Activated B cell treated with CpG ODN at 0.5 μM for 24 hours (primary cell): ENCODE results near the gene ASB15. TPM values are rescaled to one million over a fixed set of nuclear protein-coding genes. Genes with fewer than 3 reads are reported as not detected.
"Not testable (repeated sequence)": the region's sequence is repeated elsewhere in the genome, so short reads cannot be mapped to it uniquely, and the experiment has no call there.

ENCODE experiments used
- ATAC-seq: fragments of 200-7000 bp; cut with Tn5 transposase; one replicate; pipeline ENCODE4 v1.10.0; 2021; ENCODE audit warnings: low read depth, mild to moderate bottlenecking, moderate library complexity
- CTCF ChIA-PET: fragments of 350-600 bp; sonication (Branson Sonifier 250); formaldehyde crosslinking; loops from one replicate; lab custom pipeline; 2021; ENCODE audit warnings: antibody characterized with exemption; lab: Charles Lee
- POLR2A ChIA-PET: fragments of 350-600 bp; sonication (Branson Sonifier 250); formaldehyde crosslinking; loops from one replicate; lab custom pipeline; 2021; ENCODE audit warnings: antibody characterized with exemption; lab: Charles Lee
- DNase-seq: peaks from one replicate; pipeline ENCODE4 v3.0.0; 2022
- H3K27ac Mint-ChIP-seq: one replicate; pipeline ENCODE4 v1.8.0; 2020; ENCODE audit warnings: mixed read lengths
- H3K27me3 Mint-ChIP-seq: one replicate; pipeline ENCODE4 v1.8.0; 2021; ENCODE audit warnings: mixed read lengths
- H3K36me3 Mint-ChIP-seq: one replicate; pipeline ENCODE4 v1.8.0; 2021; ENCODE audit warnings: low read depth, mixed read lengths
- H3K4me1 Mint-ChIP-seq: one replicate; pipeline ENCODE4 v1.8.0; 2021; ENCODE audit warnings: mixed read lengths
- H3K4me3 Mint-ChIP-seq: one replicate; pipeline ENCODE4 v1.8.0; 2020; ENCODE audit warnings: mild to moderate bottlenecking, mixed read lengths
- H3K9me3 Mint-ChIP-seq: one replicate; pipeline ENCODE4 v1.8.0; 2020; ENCODE audit warnings: mixed read lengths
- intact Hi-C: fragments of 100-400 bp; cut with micrococcal nuclease; formaldehyde crosslinking; loops from one replicate; pipeline ENCODE4 v1.15.1; 2024
- total RNA-seq: library from RNA; stranded (reverse); gene quantifications from 2 replicates; pipeline ENCODE4 v1.2.3, GENCODE V29; 2022
- TF ChIP-seq, protein P1 (sequence below): fragments of 200-600 bp; IDR thresholded peaks from one replicate; pipeline ENCODE4 v1.8.0; 2022; ENCODE audit warnings: antibody characterized with exemption, mild to moderate bottlenecking

The ASB15 gene
- total RNA-seq, 1 donor from 2014 or later: not detected

DNA sequence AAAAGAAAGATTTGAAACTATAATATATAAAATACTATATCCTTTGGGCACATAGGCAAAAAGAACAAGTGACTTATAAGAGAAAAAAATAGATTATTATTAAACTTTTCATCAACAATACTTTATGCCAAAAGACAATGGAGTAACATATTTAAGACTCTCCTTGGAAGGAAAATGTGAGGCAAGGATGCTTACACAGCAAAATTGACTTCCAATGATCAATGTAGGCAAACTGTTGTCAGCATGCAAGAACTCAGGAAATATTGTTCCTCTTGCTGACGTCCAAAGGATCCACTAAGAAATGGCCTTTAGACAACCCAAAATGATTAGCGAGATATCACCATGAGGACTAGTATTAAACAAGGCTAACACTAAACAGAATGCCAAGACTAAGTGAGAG lies 31.2 kb downstream of the ASB15 start:
- DNase-seq: no peak
- Mint-ChIP-seq H3K4me3 (no peak overlapping the region), H3K4me1 (no peaks in the 10 kb centered on the region), H3K9me3 (no peaks in the 10 kb centered on the region), H3K36me3 (no peaks in the 10 kb centered on the region), H3K27me3 (peaks cover 8% of the 10 kb centered on the region), H3K27ac (no peak overlapping the region)
- CTCF ChIA-PET: no interaction called here
- TF ChIP-seq, protein P1, sequence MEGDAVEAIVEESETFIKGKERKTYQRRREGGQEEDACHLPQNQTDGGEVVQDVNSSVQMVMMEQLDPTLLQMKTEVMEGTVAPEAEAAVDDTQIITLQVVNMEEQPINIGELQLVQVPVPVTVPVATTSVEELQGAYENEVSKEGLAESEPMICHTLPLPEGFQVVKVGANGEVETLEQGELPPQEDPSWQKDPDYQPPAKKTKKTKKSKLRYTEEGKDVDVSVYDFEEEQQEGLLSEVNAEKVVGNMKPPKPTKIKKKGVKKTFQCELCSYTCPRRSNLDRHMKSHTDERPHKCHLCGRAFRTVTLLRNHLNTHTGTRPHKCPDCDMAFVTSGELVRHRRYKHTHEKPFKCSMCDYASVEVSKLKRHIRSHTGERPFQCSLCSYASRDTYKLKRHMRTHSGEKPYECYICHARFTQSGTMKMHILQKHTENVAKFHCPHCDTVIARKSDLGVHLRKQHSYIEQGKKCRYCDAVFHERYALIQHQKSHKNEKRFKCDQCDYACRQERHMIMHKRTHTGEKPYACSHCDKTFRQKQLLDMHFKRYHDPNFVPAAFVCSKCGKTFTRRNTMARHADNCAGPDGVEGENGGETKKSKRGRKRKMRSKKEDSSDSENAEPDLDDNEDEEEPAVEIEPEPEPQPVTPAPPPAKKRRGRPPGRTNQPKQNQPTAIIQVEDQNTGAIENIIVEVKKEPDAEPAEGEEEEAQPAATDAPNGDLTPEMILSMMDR: no peak
- no peak for ATAC-seq
- POLR2A ChIA-PET: no interaction called here
- intact Hi-C loops: loop anchor here (10.0 kb wide), 1 partner anchor 138 kb away; no protein-coding TSS in a partner anchor

DNA sequence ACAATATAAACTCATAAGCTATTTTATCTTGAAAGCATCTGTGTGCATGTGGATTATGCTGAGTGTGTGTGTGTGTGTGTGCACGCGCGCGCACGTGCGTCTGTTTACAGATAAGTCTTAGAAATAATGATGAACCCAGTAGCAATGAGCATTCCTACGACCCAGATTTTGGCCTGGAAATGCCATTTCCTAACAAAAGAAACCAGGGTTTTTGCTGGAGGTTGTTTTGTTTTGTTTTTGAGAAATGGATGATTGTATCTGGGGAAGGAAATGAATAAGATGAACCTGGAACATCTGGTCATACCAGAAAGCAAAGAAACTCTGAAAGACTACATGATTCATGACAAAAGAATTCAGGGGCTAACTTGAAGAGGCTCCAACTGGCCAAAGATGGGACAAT lies 31.9 kb downstream of the ASB15 start:
- H3K27me3 Mint-ChIP-seq: peaks cover 15% of the 10 kb centered on the region
- TF ChIP-seq, protein P1: no peak
- H3K9me3 Mint-ChIP-seq: no peaks in the 10 kb centered on the region
- H3K4me3 Mint-ChIP-seq: no peak overlapping the region
- ChIA-PET CTCF (no interaction called here), POLR2A (no interaction called here)
- intact Hi-C loops: loop anchor here (10.0 kb wide), 1 partner anchor 139 kb away; no protein-coding TSS in a partner anchor
- H3K36me3 Mint-ChIP-seq: no peaks in the 10 kb centered on the region
- no peak for ATAC-seq
- no peak overlapping the region for H3K27ac Mint-ChIP-seq
- H3K4me1 Mint-ChIP-seq: no peaks in the 10 kb centered on the region
- DNase-seq: no peak

DNA sequence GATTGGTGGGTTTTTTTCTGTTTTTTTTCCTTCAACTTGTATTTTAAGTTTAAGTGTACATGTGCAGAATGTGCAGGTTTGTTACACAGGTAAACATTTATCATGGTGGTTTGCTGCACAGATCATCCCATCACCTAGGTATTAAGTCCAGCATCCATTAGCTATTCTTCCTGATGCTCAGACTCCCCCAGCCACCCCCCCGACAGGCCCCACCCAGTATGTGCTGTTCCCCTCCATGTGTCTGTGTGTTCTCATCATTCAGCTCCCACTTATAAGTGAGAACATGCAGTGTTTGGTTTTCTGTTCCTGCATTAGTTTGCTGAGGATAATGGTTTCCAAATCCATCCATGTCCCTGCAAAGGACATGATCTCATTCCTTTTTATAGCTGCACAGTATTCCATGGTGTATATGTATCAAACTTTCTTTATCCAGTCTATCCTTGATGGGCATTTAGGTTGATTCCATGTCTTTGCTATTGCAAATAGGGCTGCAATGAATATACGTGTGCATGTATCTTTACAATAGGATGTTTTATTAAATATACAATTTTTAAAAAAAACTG lies 32.5 kb downstream of the ASB15 start:
- H3K4me3 Mint-ChIP-seq, POLR2A ChIA-PET, H3K9me3 Mint-ChIP-seq, H3K27ac Mint-ChIP-seq, ATAC-seq, H3K4me1 Mint-ChIP-seq, CTCF ChIA-PET, DNase-seq, H3K36me3 Mint-ChIP-seq: not testable (repeated sequence)
- intact Hi-C loops: loop anchor here (10.0 kb wide), 1 partner anchor 139 kb away; no protein-coding TSS in a partner anchor
- H3K27me3 Mint-ChIP-seq: peaks cover 16% of the 10 kb centered on the region

DNA sequence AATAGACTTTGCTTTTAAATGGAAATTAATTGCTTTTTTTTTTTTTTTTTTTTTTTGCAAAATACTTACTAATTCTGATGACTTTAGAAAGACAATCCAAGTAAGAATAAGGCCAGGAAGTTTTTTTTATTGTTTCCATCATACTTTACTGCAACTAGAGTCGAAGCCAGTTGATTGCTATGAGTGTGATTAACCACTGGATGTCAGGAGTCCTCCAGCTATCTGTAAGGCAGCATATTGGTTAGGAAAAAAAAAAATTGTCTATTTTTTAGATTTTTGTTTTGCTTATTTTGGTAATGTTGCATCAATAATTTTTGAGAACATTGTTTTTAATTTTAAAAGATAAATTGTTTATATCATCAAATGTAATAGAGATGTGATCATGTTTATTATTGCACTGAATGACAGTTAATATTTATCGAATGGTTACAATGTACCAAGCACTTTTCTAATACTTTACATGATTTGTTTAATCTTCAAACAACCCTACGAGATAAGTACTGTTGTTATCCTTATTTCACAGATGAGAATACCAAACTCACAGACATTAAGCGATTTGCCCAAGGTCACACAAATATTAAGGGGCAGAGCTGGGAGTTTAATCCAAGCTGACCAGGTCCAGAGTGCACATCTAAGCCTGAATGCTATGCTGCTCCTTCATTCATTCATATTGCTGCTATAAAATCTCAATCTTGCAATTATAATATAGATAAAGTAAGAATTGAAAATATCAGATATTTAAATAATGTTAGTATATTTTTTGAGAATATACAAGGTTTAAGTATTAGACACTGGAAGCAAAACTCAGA lies 34.1 kb downstream of the ASB15 start:
- ATAC-seq (no peak), DNase-seq (no peak)
- Mint-ChIP-seq H3K9me3 (no peaks in the 10 kb centered on the region), H3K36me3 (no peaks in the 10 kb centered on the region), H3K4me1 (no peaks in the 10 kb centered on the region), H3K4me3 (no peak overlapping the region), H3K27ac (no peak overlapping the region), H3K27me3 (peaks cover 18% of the 10 kb centered on the region)
- POLR2A ChIA-PET: no interaction called here
- TF ChIP-seq, protein P1: no peak
- intact Hi-C loops: loop anchor here (1.0 to 10.0 kb wide), 2 partner anchors 141 to 230 kb away; no protein-coding TSS in a partner anchor
- CTCF ChIA-PET: interaction anchor here (0.7 to 1.5 kb wide), 4 partner anchors 10 to 231 kb away, joined by 3 to 6 read pairs (median 4); no protein-coding TSS in a partner anchor

DNA sequence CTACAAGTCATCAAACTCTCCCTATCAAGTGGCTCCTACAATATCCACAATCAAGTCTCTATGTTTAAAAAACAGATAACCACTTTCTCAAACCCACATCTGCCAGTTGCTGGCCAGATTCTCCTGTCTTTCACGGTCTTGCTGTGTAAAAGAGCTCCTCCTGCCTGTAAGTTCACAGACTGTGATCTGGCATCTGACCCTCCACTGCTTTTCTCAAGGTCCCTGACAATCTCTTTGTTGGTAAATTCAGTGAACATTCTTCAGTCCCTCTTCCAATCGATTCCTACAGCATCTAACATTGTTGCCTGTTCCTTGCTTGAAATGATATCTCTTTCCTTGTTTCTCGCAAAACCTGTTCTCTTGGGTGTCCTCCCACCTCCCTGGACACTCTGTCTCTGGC lies 35.6 kb downstream of the ASB15 start:
- Mint-ChIP-seq H3K27me3 (peaks cover 24% of the 10 kb centered on the region), H3K9me3 (no peaks in the 10 kb centered on the region), H3K36me3 (no peaks in the 10 kb centered on the region), H3K4me1 (no peaks in the 10 kb centered on the region), H3K27ac (no peak overlapping the region), H3K4me3 (no peak overlapping the region)
- ChIA-PET POLR2A (interaction anchor here (0.7 kb wide), 1 partner anchor 9 kb away, joined by 7 read pairs; no protein-coding TSS in a partner anchor), CTCF (interaction anchor here (1.5 kb wide), 1 partner anchor 8 kb away, joined by 3 read pairs; no protein-coding TSS in a partner anchor)
- no peak for ATAC-seq
- TF ChIP-seq, protein P1: no peak
- intact Hi-C loops: loop anchor here (10.0 kb wide), 1 partner anchor 142 kb away; no protein-coding TSS in a partner anchor
- DNase-seq: no peak
